ENCODE measurements around the gene HOXB9. TPM values are rescaled to one million over a fixed set of nuclear protein-coding genes. Genes with fewer than 3 reads are reported as not detected.

HOXB9 gene
- total and polyA plus RNA-seq, 2 of the 13 experiments (the other 11 are each of a cell fraction or from before 2014, with no cell fraction given), result not detected

- H2AFZ ChIP-seq (ENCODE audit: low read length), result no peak overlapping the region
- 38% methylated on average over 8 of the region's 8 CpGs for WGBS (ENCODE audit: low lambda C conversion rate)
- no peak for FAIRE-seq
- H3K4me1 ChIP-seq (ENCODE audit: insufficient read depth, low read length), result peaks cover 9% of the 10 kb centered on the region
- H3K4me2 ChIP-seq (ENCODE audit: low read depth, low read length), result no peak overlapping the region
- no peaks in the 10 kb centered on the region for H3K36me3 ChIP-seq (replicated peaks in 1 of 2; ENCODE audit: control insufficient read depth in 1 of 2, insufficient read depth in 2 of 2, low read length in 2 of 2)
- in situ Hi-C loops (cut with HindIII; ENCODE audit: extremely low pct_ligation_motif_present, low pct_unique_long_range_greater_than_20kb), result no loop called here
- POLR2A ChIA-PET, result no interaction called here
- H3K9me3 ChIP-seq (ENCODE audit: low read length), result no peaks in the 10 kb centered on the region
- no peak for DNase-seq (ENCODE audit: low spot score)
- no peaks in the 10 kb centered on the region for H3K79me2 ChIP-seq (ENCODE audit: insufficient read depth, low read length)
- BruUV-seq (replicated peaks), result no TSS peak
- TF ChIP-seq ZBTB33 (CRISPR knock-in tag; IDR thresholded peaks at IDR 0.05), result no peak
- TF ChIP-seq TRIM24 (CRISPR knock-in tag; IDR thresholded peaks at IDR 0.05), result no peak
- no peak for TF ChIP-seq TAF15 (IDR thresholded peaks at IDR 0.05; ENCODE audit: low read depth, low read length, poor library complexity, severe bottlenecking)
- TF ChIP-seq ZFP37 (CRISPR knock-in tag; IDR thresholded peaks at IDR 0.05; ENCODE audit: borderline replicate concordance), result no peak
- TF ChIP-seq NR1H2 (CRISPR knock-in tag; IDR thresholded peaks at IDR 0.05; ENCODE audit: borderline replicate concordance, low read depth), result no peak
- TF ChIP-seq YY1 (IDR thresholded peaks at IDR 0.05; ENCODE audit: insufficient read depth, insufficient replicate concordance, low read depth, low read length), result no peak
- no peak for TF ChIP-seq STAT6 (CRISPR knock-in tag; IDR thresholded peaks at IDR 0.05; ENCODE audit: borderline replicate concordance)
- no peak for TF ChIP-seq AKAP8 (CRISPR knock-in tag; IDR thresholded peaks at IDR 0.05)
- TF ChIP-seq ZNF317 (CRISPR knock-in tag; IDR thresholded peaks at IDR 0.05), result no peak
- no peak for TF ChIP-seq NFE2 (CRISPR knock-in tag; IDR thresholded peaks at IDR 0.05)
- no peak for TF ChIP-seq IKZF1 (IDR thresholded peaks at IDR 0.05)
- no peak for TF ChIP-seq ZSCAN12 (CRISPR knock-in tag; IDR thresholded peaks at IDR 0.05)
- no peak for TF ChIP-seq ZNF280D (CRISPR knock-in tag; IDR thresholded peaks at IDR 0.05)
- TF ChIP-seq KMT2B (CRISPR knock-in tag; IDR thresholded peaks at IDR 0.05), result no peak
- intact Hi-C loops (cut with micrococcal nuclease; ENCODE audit: unreplicated experiment), result no loop called here
- H3K4me3 ChIP-seq (replicated peaks in 1 of 3; ENCODE audit: insufficient read depth in 1 of 3, low read depth in 2 of 3, low read length in 3 of 3), result no peak overlapping the region
- H3K27me3 ChIP-seq (ENCODE audit: control insufficient read depth in 1 of 2, insufficient read depth in 2 of 2, low read length in 2 of 2), result peaks cover 0 to 24% of the 10 kb centered on the region in 2 experiments; a peak in 2 of 5 replicates
- H4K20me1 ChIP-seq (ENCODE audit: insufficient read depth, low read length), result no peaks in the 10 kb centered on the region
- no peak overlapping the region for H3K27ac ChIP-seq (ENCODE audit: extremely low read length, insufficient read depth, low read length)
- peak; percentile 61; the same call in 2 of the 3 replicates for ATAC-seq
- H3K9ac ChIP-seq (ENCODE audit: insufficient read depth, low read depth, low read length), result no peak overlapping the region
- CTCF ChIA-PET (ENCODE audit: low intra/inter-chr PET ratio, low total read pairs), result no interaction called here
Measured at GRCh38 chr17:48663134-48663924, 37.2 kb upstream of the HOXB9 start.

All from HepG2 (cell line).